ENCODE results near the gene ZDHHC5.

DNA sequence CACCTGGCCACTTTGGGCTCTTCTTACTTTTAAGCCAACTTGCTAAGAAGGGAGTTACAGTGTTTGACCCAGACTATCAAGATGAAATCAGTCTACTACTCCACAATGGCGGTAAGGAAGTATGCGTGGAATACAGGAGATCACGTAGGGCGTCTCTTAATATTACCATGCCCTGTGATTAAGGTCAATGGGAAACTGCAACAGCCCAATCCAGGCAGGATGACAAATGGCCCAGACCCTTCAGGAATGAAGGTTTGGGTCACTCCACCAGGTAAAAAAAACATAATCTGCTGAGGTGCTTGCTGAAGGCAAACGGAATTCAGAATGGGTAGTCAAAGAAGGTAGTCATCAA lies 17.2 kb upstream of the ZDHHC5 start:
- TF ChIP-seq POLR2A (IDR thresholded peaks at IDR 0.05) (no peak), EP300 (IDR thresholded peaks at IDR 0.05) (no peak)
- TF ChIP-seq, protein P1, sequence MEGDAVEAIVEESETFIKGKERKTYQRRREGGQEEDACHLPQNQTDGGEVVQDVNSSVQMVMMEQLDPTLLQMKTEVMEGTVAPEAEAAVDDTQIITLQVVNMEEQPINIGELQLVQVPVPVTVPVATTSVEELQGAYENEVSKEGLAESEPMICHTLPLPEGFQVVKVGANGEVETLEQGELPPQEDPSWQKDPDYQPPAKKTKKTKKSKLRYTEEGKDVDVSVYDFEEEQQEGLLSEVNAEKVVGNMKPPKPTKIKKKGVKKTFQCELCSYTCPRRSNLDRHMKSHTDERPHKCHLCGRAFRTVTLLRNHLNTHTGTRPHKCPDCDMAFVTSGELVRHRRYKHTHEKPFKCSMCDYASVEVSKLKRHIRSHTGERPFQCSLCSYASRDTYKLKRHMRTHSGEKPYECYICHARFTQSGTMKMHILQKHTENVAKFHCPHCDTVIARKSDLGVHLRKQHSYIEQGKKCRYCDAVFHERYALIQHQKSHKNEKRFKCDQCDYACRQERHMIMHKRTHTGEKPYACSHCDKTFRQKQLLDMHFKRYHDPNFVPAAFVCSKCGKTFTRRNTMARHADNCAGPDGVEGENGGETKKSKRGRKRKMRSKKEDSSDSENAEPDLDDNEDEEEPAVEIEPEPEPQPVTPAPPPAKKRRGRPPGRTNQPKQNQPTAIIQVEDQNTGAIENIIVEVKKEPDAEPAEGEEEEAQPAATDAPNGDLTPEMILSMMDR (IDR thresholded peaks at IDR 0.05) = no peak
